Measurements from ENCODE around the gene AGPS.

The AGPS gene

GRCh38 chr2:177533253-177533652, 140.7 kb downstream of the AGPS start:
- H3K27ac ChIP-seq (ENCODE audit: low read depth, low read length), result no peak overlapping the region
- H3K9ac ChIP-seq (ENCODE audit: low read length), result no peak overlapping the region
- H3K4me3 ChIP-seq (ENCODE audit: low read depth in 1 of 2, low read length in 2 of 2), result no peak overlapping the region
- H3K27me3 ChIP-seq (ENCODE audit: control insufficient read depth in 1 of 2, insufficient read depth in 2 of 2, low read length in 2 of 2), result no peaks in the 10 kb centered on the region
- H3K36me3 ChIP-seq (ENCODE audit: insufficient read depth, low read length), result no peaks in the 10 kb centered on the region
- H3K4me1 ChIP-seq (ENCODE audit: insufficient read depth, low read length), result peaks cover 16% of the 10 kb centered on the region
- no peaks in the 10 kb centered on the region for H3K9me3 ChIP-seq (ENCODE audit: low read length)

GRCh38 chr2:177535000-177535399, 142.4 kb downstream of the AGPS start:
- Histone ChIP-seq H3K27me3 (ENCODE audit: control insufficient read depth in 1 of 2, insufficient read depth in 2 of 2, low read length in 2 of 2) (no peaks in the 10 kb centered on the region), H3K36me3 (ENCODE audit: insufficient read depth, low read length) (no peaks in the 10 kb centered on the region), H3K9me3 (ENCODE audit: low read length) (no peaks in the 10 kb centered on the region), H3K27ac (ENCODE audit: low read depth, low read length) (no peak overlapping the region), H3K9ac (ENCODE audit: low read length) (no peak overlapping the region), H3K4me1 (ENCODE audit: insufficient read depth, low read length) (peaks cover 12% of the 10 kb centered on the region), H3K4me3 (ENCODE audit: low read depth in 1 of 2, low read length in 2 of 2) (no peak overlapping the region)

GRCh38 chr2:177535958-177536504, 143.5 kb downstream of the AGPS start:
- Histone ChIP-seq H3K4me1 (ENCODE audit: insufficient read depth, low read length) (peaks cover 2% of the 10 kb centered on the region), H3K9me3 (ENCODE audit: low read length) (no peaks in the 10 kb centered on the region), H3K9ac (ENCODE audit: low read length) (no peak overlapping the region), H3K4me3 (ENCODE audit: low read depth in 1 of 2, low read length in 2 of 2) (no peak overlapping the region), H3K27me3 (ENCODE audit: control insufficient read depth in 1 of 2, insufficient read depth in 2 of 2, low read length in 2 of 2) (no peaks in the 10 kb centered on the region), H3K27ac (ENCODE audit: low read depth, low read length) (no peak overlapping the region), H3K36me3 (ENCODE audit: insufficient read depth, low read length) (no peaks in the 10 kb centered on the region)

DNA sequence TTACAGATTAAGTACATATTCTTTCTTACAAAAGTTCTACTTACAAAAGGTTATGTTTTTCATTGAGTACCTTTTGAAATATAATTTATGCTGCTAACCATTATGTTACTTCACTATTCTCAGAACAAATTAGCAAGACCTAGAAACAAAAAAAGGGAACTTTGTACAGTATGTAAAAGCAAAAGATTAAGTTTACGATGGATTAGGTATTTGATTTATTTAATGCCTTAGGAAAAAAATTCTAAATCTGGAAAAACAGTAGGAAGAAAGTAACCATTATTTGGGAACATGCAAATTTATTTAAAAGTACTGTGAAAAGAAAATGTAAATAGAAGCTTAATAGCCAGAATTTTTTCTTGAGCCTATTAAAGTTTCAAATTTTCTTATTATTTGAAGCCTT, 144.6 kb downstream of the AGPS start:
- Histone ChIP-seq H3K9me3 (ENCODE audit: low read length) (no peaks in the 10 kb centered on the region), H3K27ac (ENCODE audit: low read depth, low read length) (no peak overlapping the region), H3K27me3 (ENCODE audit: control insufficient read depth in 1 of 2, insufficient read depth in 2 of 2, low read length in 2 of 2) (no peaks in the 10 kb centered on the region), H3K36me3 (ENCODE audit: insufficient read depth, low read length) (no peaks in the 10 kb centered on the region), H3K9ac (ENCODE audit: low read length) (no peak overlapping the region), H3K4me1 (ENCODE audit: insufficient read depth, low read length) (peaks cover 4% of the 10 kb centered on the region), H3K4me3 (ENCODE audit: low read depth in 1 of 2, low read length in 2 of 2) (no peak overlapping the region)

- no peaks in the 10 kb centered on the region for H3K27me3 ChIP-seq (ENCODE audit: control insufficient read depth in 1 of 2, insufficient read depth in 2 of 2, low read length in 2 of 2)
- H3K9ac ChIP-seq (ENCODE audit: low read length), result no peak overlapping the region
- H3K4me3 ChIP-seq (ENCODE audit: low read depth in 1 of 2, low read length in 2 of 2), result no peak overlapping the region
- H3K9me3 ChIP-seq (ENCODE audit: low read length), result no peaks in the 10 kb centered on the region
- H3K4me1 ChIP-seq (ENCODE audit: insufficient read depth, low read length), result peaks cover 6% of the 10 kb centered on the region
- H3K27ac ChIP-seq (ENCODE audit: low read depth, low read length), result no peak overlapping the region
- H3K36me3 ChIP-seq (ENCODE audit: insufficient read depth, low read length), result no peaks in the 10 kb centered on the region
These were observed 145.1 kb downstream of the AGPS start for GRCh38 chr2:177537636-177538035.

DNA sequence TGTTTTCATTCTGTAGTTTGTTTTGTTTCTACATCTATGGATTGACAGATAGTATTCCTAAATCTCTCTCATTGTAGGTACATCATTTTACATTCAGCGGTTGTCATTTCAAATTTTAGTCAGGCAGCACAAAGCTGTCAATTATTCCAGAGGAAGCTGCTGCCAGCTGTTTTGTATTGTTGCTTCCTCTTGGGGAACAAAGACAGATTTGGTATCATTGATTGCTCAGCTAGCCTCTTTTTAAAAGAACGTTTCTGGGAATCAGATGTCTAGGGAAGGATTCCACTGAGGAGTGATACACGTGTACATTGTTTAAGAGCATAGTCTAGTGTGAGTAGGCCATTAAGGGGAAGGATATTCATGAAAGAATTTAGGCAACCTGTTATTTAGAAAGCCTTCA, 145.8 kb downstream of the AGPS start:
- no peak overlapping the region for H3K27ac ChIP-seq (ENCODE audit: low read depth, low read length)
- no peak overlapping the region for H3K9ac ChIP-seq (ENCODE audit: low read length)
- no peak overlapping the region for H3K4me3 ChIP-seq (ENCODE audit: low read depth in 1 of 2, low read length in 2 of 2)

DNA sequence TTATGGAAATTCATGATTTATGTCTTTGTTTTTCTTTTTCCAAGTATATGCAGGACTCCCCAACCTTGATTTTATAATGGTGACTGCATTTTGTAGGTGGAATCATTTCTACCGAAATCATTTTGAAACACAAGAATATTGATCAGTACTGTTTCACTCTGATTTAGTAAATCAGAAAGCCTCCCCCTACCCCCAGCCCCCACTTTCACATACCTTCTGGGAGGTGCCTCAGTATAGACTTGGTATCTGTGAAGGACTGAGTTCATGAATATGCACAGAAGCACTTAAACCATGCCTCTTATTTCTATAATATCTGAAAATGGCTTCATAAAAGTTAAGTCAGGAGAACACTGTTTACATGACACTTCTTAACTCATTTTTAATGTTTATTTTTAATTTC, 147.7 kb downstream of the AGPS start:
- Histone ChIP-seq H3K4me3 (ENCODE audit: low read depth in 1 of 2, low read length in 2 of 2) (no peak overlapping the region), H3K4me1 (ENCODE audit: insufficient read depth, low read length) (peaks cover 24% of the 10 kb centered on the region), H3K9me3 (ENCODE audit: low read length) (no peaks in the 10 kb centered on the region), H3K27ac (ENCODE audit: low read depth, low read length) (no peak overlapping the region), H3K9ac (ENCODE audit: low read length) (no peak overlapping the region), H3K27me3 (ENCODE audit: control insufficient read depth in 1 of 2, insufficient read depth in 2 of 2, low read length in 2 of 2) (no peaks in the 10 kb centered on the region), H3K36me3 (ENCODE audit: insufficient read depth, low read length) (no peaks in the 10 kb centered on the region)

More for the DNA sequence above, 145.8 kb downstream of the AGPS start:
- Histone ChIP-seq H3K27me3 (ENCODE audit: control insufficient read depth in 1 of 2, insufficient read depth in 2 of 2, low read length in 2 of 2) (no peaks in the 10 kb centered on the region), H3K9me3 (ENCODE audit: low read length) (no peaks in the 10 kb centered on the region), H3K36me3 (ENCODE audit: insufficient read depth, low read length) (no peaks in the 10 kb centered on the region), H3K4me1 (ENCODE audit: insufficient read depth, low read length) (peaks cover 12% of the 10 kb centered on the region)

GRCh38 chr2:177541258-177541991, 148.9 kb downstream of the AGPS start:
- Histone ChIP-seq H3K27me3 (ENCODE audit: control insufficient read depth in 1 of 2, insufficient read depth in 2 of 2, low read length in 2 of 2) (no peaks in the 10 kb centered on the region), H3K9ac (ENCODE audit: low read length) (no peak overlapping the region), H3K27ac (ENCODE audit: low read depth, low read length) (no peak overlapping the region), H3K36me3 (ENCODE audit: insufficient read depth, low read length) (no peaks in the 10 kb centered on the region), H3K4me1 (ENCODE audit: insufficient read depth, low read length) (peaks cover 24% of the 10 kb centered on the region), H3K4me3 (ENCODE audit: low read depth in 1 of 2, low read length in 2 of 2) (no peak overlapping the region), H3K9me3 (ENCODE audit: low read length) (no peaks in the 10 kb centered on the region)

- Histone ChIP-seq H3K36me3 (ENCODE audit: insufficient read depth, low read length) (no peaks in the 10 kb centered on the region), H3K27me3 (ENCODE audit: control insufficient read depth in 1 of 2, insufficient read depth in 2 of 2, low read length in 2 of 2) (no peaks in the 10 kb centered on the region), H3K4me3 (ENCODE audit: low read depth in 1 of 2, low read length in 2 of 2) (no peak overlapping the region), H3K27ac (ENCODE audit: low read depth, low read length) (no peak overlapping the region), H3K4me1 (ENCODE audit: insufficient read depth, low read length) (peaks cover 24% of the 10 kb centered on the region), H3K9me3 (ENCODE audit: low read length) (no peaks in the 10 kb centered on the region), H3K9ac (ENCODE audit: low read length) (no peak overlapping the region)
These were observed 149.8 kb downstream of the AGPS start for GRCh38 chr2:177542396-177542795.

DNA sequence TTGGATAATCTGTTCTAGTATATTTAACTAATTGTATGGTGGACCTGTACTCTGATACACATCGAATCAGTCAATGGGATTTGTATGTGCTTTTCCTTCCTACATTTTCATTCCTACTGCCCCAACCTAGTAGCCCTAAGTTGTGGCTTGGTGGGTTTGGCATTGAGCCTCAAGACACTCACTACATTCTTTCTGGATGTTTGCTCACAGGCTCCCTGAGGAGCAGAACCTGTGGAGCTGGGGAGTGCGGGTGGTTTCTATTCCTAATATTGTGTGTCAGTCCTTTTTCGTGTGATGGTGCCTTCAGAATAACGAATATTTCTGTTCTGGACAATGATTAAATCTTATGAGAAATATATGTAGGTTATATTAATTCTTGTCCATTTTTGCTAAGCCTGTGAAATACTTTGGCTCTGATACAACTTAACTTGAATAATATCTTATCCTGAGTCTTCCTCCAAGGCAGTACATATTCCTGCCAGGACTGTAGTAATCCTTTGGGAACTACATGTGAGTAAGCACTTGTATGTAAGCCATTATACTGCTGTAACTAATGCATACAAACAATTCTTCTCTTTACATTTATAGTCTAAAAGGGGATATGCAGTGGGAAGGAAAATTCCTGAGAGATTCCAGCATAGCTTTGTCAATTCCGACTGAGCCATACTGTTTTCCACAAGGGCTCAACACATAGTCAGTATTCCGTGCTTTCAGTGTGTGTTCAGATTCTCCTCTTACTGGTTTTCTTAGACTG, 150.6 kb downstream of the AGPS start:
- no peaks in the 10 kb centered on the region for H3K36me3 ChIP-seq (ENCODE audit: insufficient read depth, low read length)
- H3K4me1 ChIP-seq (ENCODE audit: insufficient read depth, low read length), result peaks cover 24% of the 10 kb centered on the region
- no peak overlapping the region for H3K4me3 ChIP-seq (ENCODE audit: low read depth in 1 of 2, low read length in 2 of 2)
- no peak overlapping the region for H3K27ac ChIP-seq (ENCODE audit: low read depth, low read length)
- H3K9ac ChIP-seq (ENCODE audit: low read length), result no peak overlapping the region
- no peaks in the 10 kb centered on the region for H3K27me3 ChIP-seq (ENCODE audit: control insufficient read depth in 1 of 2, insufficient read depth in 2 of 2, low read length in 2 of 2)
- H3K9me3 ChIP-seq (ENCODE audit: low read length), result no peaks in the 10 kb centered on the region

DNA sequence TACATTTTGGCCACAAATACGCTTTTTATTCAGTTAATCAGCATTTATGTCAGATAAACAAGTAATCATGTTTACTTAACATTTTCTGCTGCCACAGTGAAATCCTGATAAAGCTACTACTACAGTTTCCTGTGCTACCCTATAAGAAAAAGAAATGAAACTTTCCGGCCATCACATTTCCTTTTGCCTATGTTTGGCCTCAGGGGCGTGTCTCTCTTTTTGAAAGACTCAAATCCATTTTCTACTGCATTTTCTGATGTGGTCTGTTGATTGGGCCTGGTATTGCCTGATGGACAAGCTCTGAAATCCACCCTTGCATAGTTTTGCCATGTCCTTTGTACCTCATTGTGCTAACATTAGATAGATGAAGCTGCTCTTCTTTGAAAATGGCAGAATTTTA, 152.6 kb downstream of the AGPS start:
- H3K4me3 ChIP-seq (ENCODE audit: low read depth in 1 of 2, low read length in 2 of 2), result no peak overlapping the region
- no peaks in the 10 kb centered on the region for H3K9me3 ChIP-seq (ENCODE audit: low read length)
- H3K27ac ChIP-seq (ENCODE audit: low read depth, low read length), result no peak overlapping the region
- H3K4me1 ChIP-seq (ENCODE audit: insufficient read depth, low read length), result peaks cover 34% of the 10 kb centered on the region
- H3K9ac ChIP-seq (ENCODE audit: low read length), result no peak overlapping the region
- no peaks in the 10 kb centered on the region for H3K27me3 ChIP-seq (ENCODE audit: control insufficient read depth in 1 of 2, insufficient read depth in 2 of 2, low read length in 2 of 2)
- no peaks in the 10 kb centered on the region for H3K36me3 ChIP-seq (ENCODE audit: insufficient read depth, low read length)
